ENCODE results near the gene STK10. TPM values are rescaled to one million over a fixed set of nuclear protein-coding genes. Genes with fewer than 3 reads are reported as not detected.

STK10 gene
- total and polyA plus RNA-seq, 2 of the 8 experiments (the other 6 are each of a cell fraction or from before 2014, with no cell fraction given), result 10.5 to 21.4 TPM

DNA sequence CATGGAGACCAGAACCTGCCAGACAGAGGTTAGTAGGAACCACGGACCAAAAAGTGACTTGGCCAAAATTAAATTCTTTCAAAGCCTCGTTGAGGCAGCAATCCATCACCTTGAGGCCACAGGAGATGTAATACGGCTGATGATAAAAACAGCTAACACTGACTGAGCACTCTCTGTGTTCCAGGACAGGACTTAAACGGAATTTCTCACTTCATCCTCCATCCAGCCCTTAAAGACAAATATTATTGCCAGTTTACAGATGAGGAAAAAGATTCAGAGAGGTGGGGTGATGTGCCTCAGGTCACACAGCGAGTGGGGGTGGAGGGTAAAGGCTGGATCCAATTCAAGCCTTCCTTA, 25.1 kb downstream of the STK10 start:
- Histone ChIP-seq H4K91ac (replicated peaks; ENCODE audit: insufficient read length, low read length) (no peak overlapping the region), H3K4ac (replicated peaks; ENCODE audit: insufficient read length, low read depth, low read length) (no peak overlapping the region), H3K9ac (replicated peaks in 1 of 4; ENCODE audit: extremely low read depth in 1 of 4, low read depth in 3 of 4, low read length in 3 of 4) (no peak overlapping the region), H3K56ac (replicated peaks; ENCODE audit: insufficient read length, low read depth, low read length) (no peak overlapping the region), H2BK5ac (ENCODE audit: low read depth, low read length) (no peak overlapping the region), H3K23ac (ENCODE audit: insufficient read length) (no peak overlapping the region), H2AFZ (ENCODE audit: low read length) (no peak overlapping the region), H2BK12ac (ENCODE audit: low read depth, low read length) (no peak overlapping the region), H3K23me2 (ENCODE audit: low read depth, low read length) (no peaks in the 10 kb centered on the region), H3K4me1 (replicated peaks in 1 of 4; ENCODE audit: control insufficient read depth in 3 of 4, insufficient read depth in 4 of 4, low read length in 3 of 4) (peaks cover 0 to under 1% (median 0%) of the 10 kb centered on the region in 4 experiments; a peak in 2 of 7 replicates), H3K79me2 (ENCODE audit: control insufficient read depth in 1 of 2, insufficient read depth in 2 of 2, low read length in 2 of 2) (no peaks in the 10 kb centered on the region), H3K4me2 (ENCODE audit: insufficient read depth in 1 of 2, low read depth in 2 of 2, low read length in 2 of 2) (no peak overlapping the region), H4K20me1 (replicated peaks in 1 of 2; ENCODE audit: control insufficient read depth in 1 of 2, insufficient read depth in 2 of 2, low read length in 2 of 2) (no peaks in the 10 kb centered on the region), H4K5ac (ENCODE audit: insufficient read length, low read depth, low read length) (no peak overlapping the region), H3K18ac (ENCODE audit: extremely low read depth, low read length) (no peak overlapping the region), H2BK120ac (replicated peaks; ENCODE audit: low read depth, low read length) (no peak overlapping the region), H3K9me3 (ENCODE audit: insufficient read depth in 2 of 2, low read depth in 1 of 2, low read length in 1 of 2) (no peaks in the 10 kb centered on the region), H3K79me1 (ENCODE audit: low read depth, low read length) (peaks cover 7% of the 10 kb centered on the region; the same call in 1 of the 2 replicates), H3K4me3 (ENCODE audit: extremely low read depth in 1 of 4, insufficient read depth in 2 of 4, low read depth in 3 of 4, low read length in 4 of 4) (no peak overlapping the region), H2AK5ac (ENCODE audit: low read depth, low read length) (no peak overlapping the region), H3K27ac (ENCODE audit: low read depth, low read length) (no peak overlapping the region), H3K14ac (ENCODE audit: insufficient read length) (no peak overlapping the region), H2BK20ac (ENCODE audit: low read length) (no peak overlapping the region), H3K36me3 (ENCODE audit: control insufficient read depth in 2 of 4, insufficient read depth in 4 of 4, low read length in 3 of 4) (no peaks in the 10 kb centered on the region), H2BK15ac (ENCODE audit: low read length) (no peak overlapping the region), H3K27me3 (replicated peaks in 1 of 4; ENCODE audit: control insufficient read depth in 3 of 4, extremely low read depth in 1 of 4, insufficient read depth in 3 of 4, low read length in 3 of 4) (no peaks in the 10 kb centered on the region), H4K8ac (ENCODE audit: extremely low read depth, insufficient read depth, low read length) (no peak overlapping the region)
- TF ChIP-seq NRF1 (IDR thresholded peaks at IDR 0.05; ENCODE audit: low read depth, low read length) (no peak), SAP30 (IDR thresholded peaks at IDR 0.05; ENCODE audit: insufficient read depth, insufficient replicate concordance, low read length) (no peak), KDM1A (IDR thresholded peaks at IDR 0.05; ENCODE audit: borderline replicate concordance, low read length) (no peak), EGR1 (IDR thresholded peaks at IDR 0.05; ENCODE audit: borderline replicate concordance, low read depth, low read length) (no peak), HDAC2 (IDR thresholded peaks at IDR 0.05; ENCODE audit: borderline replicate concordance in 1 of 2, low read depth in 2 of 2, low read length in 2 of 2) (no peak)
- TF ChIP-seq, protein P1, sequence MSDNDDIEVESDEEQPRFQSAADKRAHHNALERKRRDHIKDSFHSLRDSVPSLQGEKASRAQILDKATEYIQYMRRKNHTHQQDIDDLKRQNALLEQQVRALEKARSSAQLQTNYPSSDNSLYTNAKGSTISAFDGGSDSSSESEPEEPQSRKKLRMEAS (IDR thresholded peaks at IDR 0.05), result no peak
- DNase-seq (ENCODE audit: low read depth in 1 of 2, low spot score in 2 of 2) (no peak), FAIRE-seq (no peak)
- WGBS, 2 experiments (ENCODE audit: extremely low coverage in 1 of 2, insufficient coverage in 1 of 2, insufficient read length in 1 of 2, insufficient replicate concordance in 2 of 2, low coverage in 1 of 2, low lambda C conversion rate in 2 of 2, missing lambda C conversion rate in 1 of 2), result 85% methylated on average over 5 of the region's 5 CpGs; no CpG with 5 or more reads in 1 of the 2 experiments
- ChIA-PET POLR2A (ENCODE audit: partially characterized antibody) (interaction anchor here (1.2 kb wide), 1 partner anchor 67 kb away, joined by 3 read pairs; no protein-coding TSS in a partner anchor), CTCF (ENCODE audit: partially characterized antibody) (interaction anchor here (0.6 to 5.6 kb wide), 5 partner anchors 11 to 356 kb away, joined by 3 to 42 read pairs (median 5); partner anchors contain the start of gene STK10)

Measured in H1 (cell line).